NCI-H146 (cell line): ENCODE data around the gene CRYGN.

Experiments
- DNase-seq: peaks from one replicate; lab custom pipeline; 2025; lab: John Stamatoyannopoulos, UW

The CRYGN gene

GRCh38 chr7:151426904-151427704 is 12.8 kb downstream of the CRYGN start:
- DNase-seq, result no peak

- no peak for DNase-seq
Measured at GRCh38 chr7:151426441-151426903, 13.5 kb downstream of the CRYGN start.

- no peak for DNase-seq
Measured at GRCh38 chr7:151425670-151426440, 14.1 kb downstream of the CRYGN start.

- DNase-seq, result no peak
Measured at GRCh38 chr7:151424799-151425198, 15.1 kb downstream of the CRYGN start.

- no peak for DNase-seq
Measured at GRCh38 chr7:151423936-151424335, 16.0 kb downstream of the CRYGN start.

GRCh38 chr7:151423226-151423625 is 16.7 kb downstream of the CRYGN start:
- no peak for DNase-seq

GRCh38 chr7:151422212-151422611 is 17.7 kb downstream of the CRYGN start:
- no peak for DNase-seq

GRCh38 chr7:151420144-151420543 is 19.8 kb downstream of the CRYGN start:
- DNase-seq, result no peak

GRCh38 chr7:151416941-151417315 is 23.0 kb downstream of the CRYGN start:
- DNase-seq, result no peak

GRCh38 chr7:151416112-151416940 is 23.6 kb downstream of the CRYGN start:
- DNase-seq, result no peak

- peak; percentile 17 for DNase-seq
Measured at GRCh38 chr7:151415375-151416105, 24.4 kb downstream of the CRYGN start.

- no peak for DNase-seq
Measured at GRCh38 chr7:151413241-151413640, 26.7 kb downstream of the CRYGN start.

GRCh38 chr7:151412318-151412717 is 27.6 kb downstream of the CRYGN start:
- DNase-seq, result no peak

- peak; percentile 10 for DNase-seq
Measured at GRCh38 chr7:151411551-151411950, 28.4 kb downstream of the CRYGN start.

GRCh38 chr7:151410405-151411390 is 29.2 kb downstream of the CRYGN start:
- DNase-seq, result peak; percentile 29

- DNase-seq, result peak; percentile 16
Measured at GRCh38 chr7:151409667-151410404, 30.1 kb downstream of the CRYGN start, which contains the start of gene WDR86. TSS of gene WDR86 (minus strand) at chr7:151410038. CDS start at chr7:151409589, 449 bp downstream.

GRCh38 chr7:151408839-151409666 is 30.9 kb downstream of the CRYGN start:
- DNase-seq, result peak; percentile 6

- DNase-seq, result no peak
Measured at GRCh38 chr7:151408498-151408838, 31.5 kb downstream of the CRYGN start.
